CD4-positive, alpha-beta T cell treated with Interleukin-12 subunit alpha and Interleukin-12 subunit beta, for 1 hour (primary cell): ENCODE measurements around the gene BMAL2.
A peak's percentile ranks its signal among the peaks of the same experiment; 100 is the strongest.

Experiments used
- DNase-seq: peaks from one replicate; pipeline ENCODE4 v3.0.0-alpha.2; 2020

Gene BMAL2

DNA sequence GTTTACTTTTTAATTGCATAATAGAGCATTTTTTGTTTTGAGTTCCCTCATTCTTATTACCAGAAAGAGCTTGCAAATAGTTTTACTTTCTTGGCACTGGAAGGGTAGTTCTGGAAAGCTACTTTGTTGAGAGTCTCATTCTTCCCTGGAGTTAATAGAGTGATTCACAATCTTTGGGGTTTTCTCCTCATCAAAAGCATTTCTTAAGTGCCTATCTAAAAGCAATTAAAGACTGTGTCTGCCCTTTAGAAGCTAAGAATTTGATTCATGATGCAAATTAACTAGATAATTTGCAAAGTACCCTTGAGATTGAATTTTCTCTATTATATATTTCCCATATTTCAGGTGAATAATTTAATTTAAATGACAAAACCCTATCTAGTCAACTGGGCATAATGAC lies 8.1 kb upstream of the BMAL2 start:
- DNase-seq = no peak

DNA sequence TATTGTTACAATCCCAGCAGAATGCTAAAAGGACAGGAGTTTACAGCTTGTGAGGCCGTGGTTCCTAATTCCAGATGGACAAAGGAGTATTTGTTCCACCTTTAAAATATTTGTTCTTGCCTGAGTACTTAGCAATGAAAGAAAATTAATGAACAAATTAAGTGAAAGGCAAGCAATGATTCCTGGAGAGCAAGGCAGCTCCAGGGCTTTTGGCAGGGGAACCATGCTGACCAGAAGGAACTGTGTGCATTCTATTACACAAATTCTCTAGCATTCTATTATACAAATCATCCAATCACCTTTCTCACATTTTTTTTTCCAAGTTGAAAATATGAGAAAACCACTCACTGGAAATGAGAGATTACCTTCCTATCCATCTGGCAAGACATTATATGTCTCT lies 1.8 kb upstream of the BMAL2 start:
- no peak for DNase-seq

DNA sequence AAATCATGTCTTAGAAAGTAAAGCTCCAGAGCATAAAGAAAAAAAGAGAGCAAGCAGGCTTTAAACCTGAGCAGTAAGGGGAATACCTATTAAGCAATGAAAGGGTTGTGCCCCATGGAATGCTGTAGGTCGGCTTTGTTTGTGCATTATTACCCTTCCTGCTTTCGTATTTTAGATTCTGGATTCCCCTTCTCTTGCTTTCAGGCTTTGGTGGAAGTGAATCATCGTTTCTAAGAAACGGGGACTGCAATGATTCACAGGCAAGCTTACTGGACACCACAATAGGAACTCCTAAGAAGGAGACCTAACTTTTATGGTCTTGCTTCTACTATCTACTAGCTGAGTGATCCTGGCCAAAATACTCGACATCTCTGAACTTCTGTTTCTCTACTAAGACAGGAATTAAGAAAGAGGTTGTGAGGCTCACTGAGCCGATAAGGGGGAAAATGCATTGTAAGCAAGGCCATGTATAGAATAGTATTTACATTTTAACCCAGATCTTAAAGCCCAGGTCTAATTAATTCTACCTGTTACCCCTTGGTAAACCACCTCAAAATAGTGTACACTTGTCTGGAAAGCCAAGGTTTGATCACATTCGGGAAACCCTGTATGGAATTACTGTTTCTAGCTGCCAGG lies 1.2 kb upstream of the BMAL2 start:
- DNase-seq = no peak

DNA sequence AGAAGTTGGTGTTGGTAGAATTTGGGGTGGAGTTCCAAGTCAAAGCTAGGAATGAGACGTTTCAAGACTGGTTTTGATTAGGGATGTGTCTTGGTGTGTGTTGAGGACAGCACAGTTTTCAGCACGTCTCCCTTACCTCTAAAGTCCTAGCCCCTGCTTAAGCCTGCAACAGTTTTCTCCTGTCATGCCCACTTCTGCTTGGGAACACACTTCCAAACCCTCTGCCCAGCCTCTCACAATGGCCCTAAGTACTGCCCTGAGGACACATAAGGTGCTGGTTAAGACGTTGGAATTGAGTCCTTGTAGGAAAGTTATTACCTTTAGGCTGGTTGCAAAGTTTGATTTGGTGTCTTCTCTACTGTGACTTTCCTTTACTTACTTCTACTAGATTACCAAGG lies 710 bp upstream of the BMAL2 start:
- no peak for DNase-seq

DNA sequence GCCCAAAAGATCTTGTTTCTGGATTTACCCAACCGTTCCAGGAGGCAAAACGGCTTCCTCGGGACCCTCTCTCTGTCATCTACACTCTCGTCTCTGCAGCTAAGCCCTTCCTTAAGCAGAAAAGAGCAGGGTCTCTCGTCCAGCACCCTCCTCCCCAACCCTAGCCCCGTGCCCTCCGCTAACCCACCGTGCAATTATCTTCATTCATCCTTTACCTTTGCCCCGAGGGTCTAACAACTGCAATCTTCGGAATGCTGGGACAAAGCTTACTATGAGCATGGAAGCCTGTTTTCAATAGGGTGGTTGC lies 276 bp upstream of the BMAL2 start:
- DNase-seq = no peak

DNA sequence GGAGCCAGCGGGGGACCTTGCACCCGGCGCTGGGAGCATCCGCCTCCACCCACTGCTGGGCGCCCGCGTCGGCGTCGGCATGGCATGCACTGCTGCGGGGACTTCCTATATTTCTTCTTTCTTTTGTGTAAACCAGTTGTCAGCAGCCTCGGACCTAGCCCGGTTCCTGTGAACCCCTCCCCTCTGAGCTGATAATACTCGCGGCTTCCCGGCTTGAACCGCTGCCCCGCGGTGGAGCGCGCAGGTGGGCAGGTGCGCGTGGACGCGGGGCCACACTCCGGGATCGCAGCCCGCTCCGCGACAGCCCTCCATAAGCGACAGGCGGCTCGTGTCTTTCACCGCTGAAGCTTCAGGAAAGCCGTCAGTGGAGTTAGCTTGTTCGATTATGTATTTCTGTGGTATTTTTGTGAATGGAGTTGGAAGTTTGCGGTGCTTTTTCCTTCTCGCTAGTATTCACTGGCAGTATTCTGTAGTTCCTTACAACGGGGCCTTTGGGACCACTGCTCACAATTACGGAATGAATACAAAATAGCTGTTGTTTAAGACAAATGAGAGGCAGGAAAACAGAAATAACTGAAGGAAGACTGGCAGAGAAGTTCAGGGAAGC lies 870 bp downstream of the BMAL2 start:
- peak; percentile 25 for DNase-seq

DNA sequence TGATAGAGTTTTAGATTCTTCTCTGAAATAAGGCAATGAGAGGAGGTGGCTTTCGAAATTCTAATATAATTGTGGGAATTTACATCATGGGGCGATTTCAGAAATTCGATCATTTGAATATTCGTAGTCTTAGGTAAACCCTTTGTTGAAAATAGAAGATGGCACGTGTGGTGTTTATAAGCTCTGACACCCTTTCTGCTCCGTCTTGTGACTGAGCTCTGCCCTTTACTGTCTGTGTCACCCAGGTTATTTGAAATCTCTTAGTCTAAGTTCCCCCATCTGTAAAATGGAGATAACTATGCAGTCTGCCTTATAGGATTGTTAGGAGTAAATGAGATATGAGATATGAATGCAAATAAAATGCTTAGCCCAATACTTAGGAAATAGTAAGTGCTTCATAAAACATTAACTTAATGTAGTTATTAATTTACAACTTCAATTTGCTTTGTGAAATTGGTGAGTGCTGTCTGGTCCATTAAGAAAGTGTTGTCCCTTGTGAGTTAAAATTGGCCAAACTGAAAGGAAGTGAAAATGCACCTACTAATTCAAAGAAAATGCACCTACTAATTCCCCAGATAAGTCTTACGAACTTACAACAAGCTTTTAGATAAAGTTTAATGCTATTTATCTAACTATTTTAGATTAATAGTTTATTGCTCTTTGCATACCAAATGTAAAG lies 1.5 kb downstream of the BMAL2 start:
- DNase-seq = no peak

DNA sequence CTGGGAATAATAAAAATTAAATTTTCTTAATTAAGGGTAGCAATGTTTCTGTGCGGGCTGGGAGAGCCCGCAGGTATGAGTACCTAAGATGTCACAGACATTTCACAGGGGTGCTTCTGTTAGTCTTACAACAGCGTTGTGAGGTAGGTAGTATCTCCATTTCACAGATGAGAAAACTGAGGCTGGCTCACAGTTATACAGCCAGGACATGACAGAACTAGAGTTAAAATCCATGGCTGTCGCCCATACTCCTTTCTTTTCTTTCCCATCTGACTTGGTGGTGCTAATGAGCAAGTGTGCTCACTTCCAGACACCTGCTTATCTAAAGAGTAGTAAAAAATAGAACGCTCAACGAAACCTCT lies 2.1 kb downstream of the BMAL2 start:
- no peak for DNase-seq

DNA sequence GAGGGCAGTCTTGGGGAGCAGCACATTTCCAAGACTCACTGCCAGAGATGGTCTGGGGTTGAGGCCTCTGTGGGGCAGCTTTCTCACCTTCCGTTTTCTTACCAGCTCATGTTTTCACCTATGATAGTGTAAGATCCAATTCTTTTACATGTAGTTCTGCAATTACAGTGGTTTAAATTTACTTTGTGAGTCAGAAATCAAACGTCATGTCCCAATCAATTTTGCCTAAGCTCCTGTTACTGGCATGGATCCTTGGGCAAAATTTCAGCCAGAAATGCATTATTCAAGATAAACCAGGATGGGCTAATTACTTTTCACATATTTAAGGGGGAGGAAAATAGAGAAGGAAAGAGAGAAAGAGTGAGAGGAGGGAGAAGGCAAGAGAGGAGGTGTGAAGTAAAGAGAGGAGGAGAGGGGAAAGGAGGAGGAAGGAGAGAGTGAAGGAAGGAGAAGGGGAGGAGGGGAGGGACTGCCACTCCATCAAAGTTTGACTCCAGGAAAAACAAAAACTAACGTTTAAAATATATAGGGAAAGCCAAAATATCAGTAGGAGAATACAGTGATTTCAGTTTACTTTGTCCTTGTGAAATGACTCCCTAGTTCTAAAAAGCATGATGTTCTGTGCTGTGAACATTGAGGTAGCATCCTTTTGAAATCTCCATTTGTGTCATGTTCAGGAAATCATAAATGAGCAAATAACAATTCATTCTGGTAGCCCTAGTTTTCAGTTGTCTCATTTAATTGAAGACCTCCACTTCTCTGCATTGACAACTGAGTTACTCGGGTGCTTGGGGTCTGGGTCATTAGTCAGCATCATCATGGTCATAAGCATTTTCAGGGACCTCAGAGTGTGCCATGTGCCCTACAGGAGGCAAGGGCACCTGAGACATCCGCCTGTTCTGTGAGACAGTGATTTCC lies 3.0 kb downstream of the BMAL2 start:
- DNase-seq = no peak

DNA sequence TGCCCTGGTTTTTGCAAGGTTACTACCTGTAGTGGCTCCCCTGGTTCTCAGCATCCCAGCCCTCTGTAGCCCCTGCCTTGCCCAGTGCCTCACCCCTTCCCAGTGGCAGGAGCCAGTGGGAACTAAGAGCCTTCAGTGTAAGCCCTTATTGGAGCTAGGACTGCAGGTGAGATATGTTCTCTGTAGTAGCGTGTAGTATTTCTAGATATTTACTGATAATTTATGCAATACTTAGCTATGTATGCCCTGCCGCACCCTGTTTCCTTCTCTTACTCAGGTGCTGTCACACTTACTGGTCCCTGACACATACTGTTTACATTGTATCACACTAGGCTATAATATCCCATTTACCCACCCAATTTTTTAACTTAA lies 3.6 kb downstream of the BMAL2 start:
- DNase-seq = no peak

DNA sequence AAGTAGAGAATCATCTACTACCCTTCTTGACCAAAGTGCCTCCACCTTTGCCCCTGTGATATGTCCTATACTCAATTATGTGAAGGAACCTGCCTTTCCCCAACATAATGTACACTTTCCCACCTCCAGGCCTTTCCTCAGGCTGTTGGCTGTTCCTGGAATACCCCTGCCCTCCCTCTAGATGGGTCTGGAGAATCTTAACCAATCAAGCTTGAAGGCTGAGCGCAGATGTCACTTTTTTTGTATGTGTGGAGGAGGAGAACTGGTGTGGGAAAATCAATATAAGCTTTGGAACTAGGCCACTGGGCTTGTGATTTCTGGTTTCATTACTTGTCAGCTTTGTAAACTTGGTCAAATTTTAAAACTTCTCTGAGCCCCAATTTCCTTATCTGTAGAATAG lies 4.7 kb downstream of the BMAL2 start:
- no peak for DNase-seq

DNA sequence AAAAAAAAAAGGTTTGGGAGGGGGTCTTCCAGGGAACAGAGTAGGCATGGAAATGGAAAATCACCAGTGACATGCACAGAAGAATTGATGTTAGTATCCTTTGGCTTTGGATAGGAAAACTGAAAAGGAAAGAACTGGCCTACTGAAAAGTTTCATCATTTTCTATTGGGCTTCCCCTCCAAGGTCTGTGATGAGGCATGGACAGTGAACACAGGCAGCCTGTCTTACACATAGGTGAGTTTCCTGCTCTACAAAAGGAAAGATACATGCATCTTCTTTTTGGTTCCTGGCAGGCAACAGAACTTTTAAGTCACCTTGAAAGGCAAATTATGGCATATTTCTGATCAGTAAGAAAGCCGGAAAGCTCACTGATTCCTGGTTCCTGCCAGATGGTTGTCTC lies 5.8 kb downstream of the BMAL2 start:
- no peak for DNase-seq

DNA sequence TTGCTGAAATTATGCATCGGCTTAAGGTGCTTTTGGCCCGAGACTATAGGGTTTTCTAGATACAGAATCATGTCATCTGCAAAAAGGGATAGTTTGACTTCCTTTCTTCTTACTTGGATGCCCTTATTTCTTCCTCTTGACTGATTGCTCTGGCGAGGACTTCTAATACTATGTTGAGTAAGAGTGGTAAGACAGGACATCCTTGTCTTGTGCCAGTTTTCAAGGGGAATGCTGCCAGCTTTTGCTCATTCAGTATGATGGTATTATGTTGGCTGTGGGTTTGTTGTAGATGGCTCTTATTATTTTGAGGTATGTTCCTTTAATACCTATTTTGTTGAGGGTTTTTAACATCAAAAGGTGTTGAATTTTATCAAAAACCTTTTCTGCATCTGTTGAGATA lies 8.3 kb downstream of the BMAL2 start:
- no peak for DNase-seq

DNA sequence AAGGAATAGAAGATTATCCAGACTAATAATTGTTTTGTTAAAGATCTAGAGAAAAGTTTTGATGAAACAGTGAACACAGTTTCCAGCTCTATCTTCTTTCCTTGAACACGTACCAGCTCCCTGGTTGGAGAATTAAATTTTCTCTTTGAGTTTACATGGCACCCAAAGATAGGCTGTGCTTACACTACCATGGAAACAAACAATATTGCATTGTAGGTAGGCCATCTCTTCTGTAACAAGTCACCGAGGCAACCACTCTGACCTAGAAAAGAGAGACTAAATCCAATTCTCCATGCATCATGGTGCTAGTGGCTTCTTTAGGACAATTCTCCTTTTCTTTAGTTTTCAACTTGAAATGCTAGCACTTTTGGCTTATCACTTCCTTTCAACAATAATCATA lies 9.9 kb downstream of the BMAL2 start:
- no peak for DNase-seq

DNA sequence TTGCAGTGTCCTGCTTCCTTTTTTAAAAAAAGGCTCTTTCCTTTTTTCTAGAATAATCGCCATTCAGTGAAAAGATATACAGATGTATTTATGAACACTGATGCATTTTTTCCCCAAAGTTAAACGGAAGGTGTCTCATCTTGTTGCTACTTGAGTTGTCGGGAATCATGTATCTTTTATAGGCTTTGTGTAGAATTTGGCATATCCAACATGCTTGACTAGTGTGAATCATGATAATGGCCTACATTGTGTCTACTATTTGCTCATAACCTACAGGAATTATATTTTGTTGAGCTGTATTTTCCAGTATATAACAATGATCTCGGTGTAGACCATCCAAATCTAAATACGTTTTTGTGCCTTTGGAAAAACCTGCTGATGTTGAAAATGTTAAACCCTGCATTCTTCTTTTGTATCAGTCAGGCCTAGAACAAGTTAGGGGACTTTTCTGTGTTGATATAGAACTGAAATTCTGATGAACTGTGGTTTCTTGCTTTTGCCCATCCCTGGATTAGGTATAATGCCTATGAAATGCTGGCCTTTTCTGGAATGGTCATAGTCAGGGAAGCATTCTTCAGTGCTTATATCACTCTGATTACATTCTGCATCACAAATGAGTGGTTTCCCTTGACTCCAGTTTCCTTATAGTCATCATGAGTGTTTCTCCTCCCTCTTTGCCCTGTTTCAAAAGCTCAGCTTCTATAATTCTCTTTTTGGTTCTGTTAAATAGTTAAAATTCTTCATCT lies 10.8 kb downstream of the BMAL2 start:
- DNase-seq = no peak

DNA sequence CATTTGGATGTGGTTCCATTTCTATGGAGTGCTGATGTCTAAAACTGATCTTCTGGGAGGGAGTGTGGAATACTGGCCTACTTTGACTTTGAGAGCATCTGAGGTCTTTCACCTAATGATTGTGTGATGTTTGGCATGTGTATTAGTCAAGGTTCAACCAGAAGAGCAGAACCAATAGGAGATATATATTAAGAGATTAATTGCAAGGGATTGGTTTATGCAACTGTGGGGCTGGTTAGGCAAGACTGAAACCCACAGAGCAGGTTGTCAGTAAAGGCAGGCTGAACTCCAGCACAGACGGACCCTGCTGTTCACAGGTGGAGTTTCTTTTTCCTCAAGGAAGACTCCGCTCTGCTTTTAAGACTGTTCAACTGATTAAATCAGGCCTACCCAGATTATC lies 11.6 kb downstream of the BMAL2 start:
- no peak for DNase-seq

DNA sequence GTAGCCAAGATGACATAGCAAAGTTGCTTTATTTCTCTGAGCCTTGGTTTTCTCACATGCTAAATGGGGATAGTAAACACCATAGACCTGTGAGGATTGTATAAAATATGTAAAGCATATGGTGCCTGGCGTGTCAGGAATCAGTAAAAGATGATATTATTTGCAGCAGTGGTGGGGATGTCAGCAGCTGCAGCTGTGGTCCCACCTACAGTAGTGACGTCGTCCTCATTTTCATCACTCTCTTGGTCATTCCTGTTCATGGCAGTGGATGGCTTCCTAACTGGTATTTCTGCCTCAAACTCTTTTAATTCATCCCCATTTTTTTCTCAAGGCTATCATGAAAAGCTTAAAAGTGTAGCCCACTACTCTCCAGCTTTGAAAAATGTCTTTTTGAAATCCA lies 12.1 kb downstream of the BMAL2 start:
- no peak for DNase-seq

DNA sequence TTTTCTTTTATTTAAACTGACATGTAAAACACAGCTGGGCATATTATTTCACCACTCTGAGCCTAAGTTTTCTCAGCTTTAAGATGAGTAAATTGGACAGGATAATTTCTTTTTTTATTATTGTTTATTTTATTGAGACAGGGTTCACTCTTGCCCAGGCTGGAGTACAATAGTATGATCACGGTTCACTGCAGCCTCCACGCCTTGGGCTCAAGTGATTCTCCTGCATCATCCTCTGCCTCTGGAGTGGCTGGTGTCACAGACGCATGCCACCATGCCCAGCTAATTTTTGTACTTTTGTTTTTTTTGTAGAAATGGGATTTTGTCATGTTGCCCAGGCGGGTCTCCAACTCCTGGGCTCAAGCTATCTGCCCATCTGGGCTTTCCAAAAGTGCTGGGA lies 12.7 kb downstream of the BMAL2 start:
- no peak for DNase-seq

DNA sequence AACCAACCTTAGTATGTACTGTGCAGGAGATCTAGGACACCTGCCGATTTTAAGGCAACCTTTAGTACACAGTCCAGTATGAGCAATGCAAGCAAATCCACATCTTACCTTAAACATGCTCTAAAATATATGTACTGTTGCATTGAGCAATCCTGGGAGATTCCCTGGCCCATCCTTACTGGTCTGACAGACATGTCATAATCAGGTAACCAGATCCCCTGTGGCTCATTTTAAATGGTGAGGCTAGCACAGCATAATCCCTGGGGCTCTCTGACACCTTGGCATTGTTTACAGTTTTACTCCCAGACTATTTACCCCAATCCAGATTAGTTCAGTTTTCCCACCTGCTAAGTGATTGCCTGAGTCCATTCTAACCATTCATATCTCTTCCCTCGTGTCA lies 15.1 kb downstream of the BMAL2 start:
- DNase-seq = no peak

DNA sequence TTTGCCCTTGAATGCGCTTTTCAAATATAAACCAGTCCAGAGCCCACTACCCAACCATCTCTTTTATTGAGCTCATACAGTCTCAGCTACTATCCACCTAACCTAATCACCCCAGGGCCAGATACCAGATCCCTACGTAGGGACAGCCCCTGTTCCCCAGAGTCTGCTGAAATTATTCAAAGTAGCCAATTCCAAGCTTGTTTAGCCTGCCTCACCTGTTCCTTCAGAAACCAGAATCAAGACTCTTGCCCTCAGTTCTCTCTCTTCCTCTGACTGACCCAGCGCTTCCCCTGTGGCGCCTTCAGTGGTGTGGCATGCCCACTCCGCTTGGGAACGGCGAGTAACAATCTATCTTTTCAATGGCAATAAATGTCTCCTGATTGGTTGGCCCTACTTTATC lies 18.8 kb downstream of the BMAL2 start:
- DNase-seq = no peak

DNA sequence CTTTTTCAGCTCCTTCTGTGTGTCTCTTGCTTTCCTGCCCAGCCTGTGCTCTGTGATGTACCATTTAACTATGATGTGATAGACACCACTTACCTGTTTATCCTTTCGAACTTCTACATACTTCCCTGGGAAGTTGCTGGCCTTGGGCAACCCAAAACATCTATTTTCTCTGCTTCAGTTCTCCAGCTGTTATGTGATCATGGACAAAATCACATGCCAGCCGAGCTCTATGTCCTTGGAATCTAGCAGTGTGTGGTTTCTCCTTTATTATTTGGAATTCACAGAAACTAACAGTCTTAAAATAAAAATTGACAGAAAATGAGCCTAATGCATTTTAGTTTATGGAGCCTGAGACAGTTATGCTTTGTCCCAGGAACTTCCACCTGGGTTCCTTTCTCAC lies 22.9 kb downstream of the BMAL2 start:
- no peak for DNase-seq

DNA sequence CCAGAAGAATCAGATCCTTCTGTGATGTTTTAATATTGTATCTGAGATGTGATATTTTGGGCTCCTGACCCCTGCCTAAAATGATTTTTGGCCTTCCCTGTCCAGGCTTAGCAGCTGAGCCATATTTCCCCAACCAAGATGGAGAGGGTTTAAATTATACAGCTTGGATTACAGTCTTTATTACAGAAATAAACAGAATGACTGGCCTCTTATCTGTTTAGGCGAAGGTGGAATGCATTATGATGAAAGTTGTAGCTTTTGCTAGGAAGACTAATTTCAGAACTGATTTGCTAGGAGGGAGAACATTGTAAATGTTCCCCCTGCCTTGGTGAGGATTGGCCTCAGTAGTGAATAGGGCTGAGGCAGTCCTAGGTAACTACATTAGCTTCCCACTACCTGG lies 23.3 kb downstream of the BMAL2 start:
- no peak for DNase-seq

DNA sequence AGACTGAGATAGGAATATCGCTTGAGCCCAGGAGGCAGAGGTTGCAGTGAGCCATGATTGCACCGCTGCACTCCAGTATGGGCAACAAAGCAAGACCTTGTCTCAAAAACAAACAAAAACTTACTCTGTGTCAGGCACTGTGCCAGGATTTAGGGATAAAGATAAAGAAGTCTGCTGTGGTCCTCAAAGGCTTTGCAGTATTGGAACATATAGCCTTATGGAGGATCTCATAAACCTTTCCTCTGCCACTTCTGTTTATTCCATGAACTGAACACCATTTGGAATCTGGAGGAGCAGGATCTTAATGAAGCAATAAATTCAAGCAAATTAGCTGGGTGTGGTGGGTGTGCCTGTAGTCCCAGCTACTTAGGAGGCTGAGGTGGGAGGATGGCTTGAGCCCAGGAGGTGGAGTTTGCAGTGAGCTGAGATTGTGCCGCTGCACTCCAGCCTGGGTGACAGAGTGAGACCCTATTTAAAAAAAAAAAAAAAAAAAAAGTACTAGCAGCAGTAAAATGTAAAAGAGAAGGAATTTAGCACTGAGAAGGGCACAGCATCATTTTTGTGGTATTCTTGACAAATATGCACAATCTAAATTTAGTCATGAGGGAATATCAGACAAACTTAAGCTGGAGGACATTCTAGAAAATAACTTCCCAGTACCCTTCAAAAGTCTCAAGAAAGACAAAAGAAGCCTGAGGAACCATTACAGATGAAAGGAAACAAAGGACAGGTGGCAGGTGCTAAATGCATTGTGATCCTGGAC lies 27.1 kb downstream of the BMAL2 start:
- DNase-seq = no peak
